Chondrocyte (in vitro differentiated cells): Measurements from ENCODE around the gene OPRD1. TPM values are rescaled to one million over a fixed set of nuclear protein-coding genes. Genes with fewer than 3 reads are reported as not detected.

ENCODE experiments used
- DNase-seq: peaks from one replicate; pipeline ENCODE4 v3.0.0; 2021; ENCODE audit warnings: mixed read lengths, low spot score
- H3K27ac Mint-ChIP-seq: one replicate; pipeline ENCODE4 v1.8.0; 2021; ENCODE audit warnings: mild to moderate bottlenecking, moderate library complexity, mixed read lengths; ENCODE audit not compliant: unreplicated experiment
- H3K27me3 Mint-ChIP-seq: 2 replicates; pipeline ENCODE4 v1.8.0; 2021; ENCODE audit warnings: low read depth, mixed read lengths
- H3K36me3 Mint-ChIP-seq: 2 replicates; pipeline ENCODE4 v1.8.0; 2021; ENCODE audit warnings: low read depth, mixed read lengths
- H3K4me1 Mint-ChIP-seq: 2 replicates; pipeline ENCODE4 v1.8.0; 2021; ENCODE audit warnings: low read depth, mild to moderate bottlenecking, mixed read lengths
- H3K4me3 Mint-ChIP-seq: one replicate; pipeline ENCODE4 v1.8.0; 2021; ENCODE audit warnings: mild to moderate bottlenecking, moderate library complexity, mixed read lengths; ENCODE audit not compliant: unreplicated experiment
- H3K9me3 Mint-ChIP-seq: 2 replicates; pipeline ENCODE4 v1.8.0; 2021; ENCODE audit warnings: low read depth, mixed read lengths
- CTCF ChIP-seq: fragments of 200-600 bp; sonication (generic); IDR thresholded peaks from 2 replicates; pipeline ENCODE4 v1.5.0; 2021; ENCODE audit warnings: antibody characterized with exemption, mild to moderate bottlenecking, moderate library complexity
- total RNA-seq: library from RNA; stranded (reverse); gene quantifications from 3 replicates; pipeline ENCODE4 v1.2.1, GENCODE V29; 2021

Gene OPRD1
- total RNA-seq, 1 donor from 2014 or later: 0.22 TPM

GRCh38 chr1:28896609-28896986 is 84.6 kb downstream of the OPRD1 start:
- no peak for TF ChIP-seq CTCF
- no peaks in the 10 kb centered on the region for H3K27me3 Mint-ChIP-seq
- DNase-seq: no peak
- H3K36me3 Mint-ChIP-seq: no peaks in the 10 kb centered on the region
- H3K27ac Mint-ChIP-seq: peak overlapping the region; percentile 6
- H3K4me1 Mint-ChIP-seq: peaks cover 12% of the 10 kb centered on the region
- H3K4me3 Mint-ChIP-seq: no peak overlapping the region
- no peaks in the 10 kb centered on the region for H3K9me3 Mint-ChIP-seq

DNA sequence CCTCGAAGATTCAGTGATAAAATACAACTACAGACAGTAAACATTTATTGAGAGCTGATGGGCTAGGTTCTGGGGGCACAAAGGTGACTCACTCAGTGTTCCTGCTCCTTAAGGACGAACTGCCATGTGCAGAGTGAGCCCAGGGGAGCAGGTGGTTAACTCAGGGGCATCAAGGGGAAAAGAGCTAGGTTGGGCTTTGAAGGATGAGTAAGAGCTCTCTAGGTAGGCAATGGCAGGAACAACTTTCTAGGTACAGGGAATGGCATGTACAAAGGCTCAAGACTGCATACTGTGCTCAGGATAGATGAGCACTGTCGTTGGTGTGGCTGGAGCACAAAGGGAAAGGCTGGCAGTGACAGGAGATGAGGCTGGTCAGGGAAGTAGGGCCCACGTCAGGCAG is 85.8 kb downstream of the OPRD1 start:
- TF ChIP-seq CTCF: no peak
- no peak overlapping the region for H3K27ac Mint-ChIP-seq
- peaks cover 12% of the 10 kb centered on the region for H3K4me1 Mint-ChIP-seq
- DNase-seq: no peak
- H3K36me3 Mint-ChIP-seq: no peaks in the 10 kb centered on the region
- no peaks in the 10 kb centered on the region for H3K27me3 Mint-ChIP-seq
- H3K4me3 Mint-ChIP-seq: no peak overlapping the region
- H3K9me3 Mint-ChIP-seq: no peaks in the 10 kb centered on the region

GRCh38 chr1:28898405-28898881 is 86.5 kb downstream of the OPRD1 start:
- TF ChIP-seq CTCF: no peak
- no peak for DNase-seq
- Mint-ChIP-seq H3K27me3 (no peaks in the 10 kb centered on the region), H3K4me1 (peaks cover 12% of the 10 kb centered on the region), H3K9me3 (no peaks in the 10 kb centered on the region), H3K36me3 (no peaks in the 10 kb centered on the region), H3K27ac (peak overlapping the region; percentile 74), H3K4me3 (no peak overlapping the region)

GRCh38 chr1:28899267-28899666 is 87.3 kb downstream of the OPRD1 start:
- peaks cover 12% of the 10 kb centered on the region for H3K4me1 Mint-ChIP-seq
- H3K27ac Mint-ChIP-seq: no peak overlapping the region
- no peak for TF ChIP-seq CTCF

GRCh38 chr1:28900562-28900961 is 88.6 kb downstream of the OPRD1 start:
- H3K27me3 Mint-ChIP-seq: no peaks in the 10 kb centered on the region
- DNase-seq: no peak
- H3K27ac Mint-ChIP-seq: no peak overlapping the region
- peaks cover 2% of the 10 kb centered on the region for H3K9me3 Mint-ChIP-seq
- H3K36me3 Mint-ChIP-seq: peaks cover 2% of the 10 kb centered on the region
- TF ChIP-seq CTCF: no peak
- peaks cover 12% of the 10 kb centered on the region for H3K4me1 Mint-ChIP-seq
- no peak overlapping the region for H3K4me3 Mint-ChIP-seq

More at GRCh38 chr1:28899267-28899666, 87.3 kb downstream of the OPRD1 start:
- no peak overlapping the region for H3K4me3 Mint-ChIP-seq
- no peaks in the 10 kb centered on the region for H3K27me3 Mint-ChIP-seq
- H3K9me3 Mint-ChIP-seq: peaks cover 1% of the 10 kb centered on the region
- peaks cover under 1% of the 10 kb centered on the region for H3K36me3 Mint-ChIP-seq
- DNase-seq: no peak
